Measurements from ENCODE around the gene TSPEAR. TPM values are rescaled to one million over a fixed set of nuclear protein-coding genes. Genes with fewer than 3 reads are reported as not detected.

The TSPEAR gene
- total RNA-seq, 4 donors from 2014 or later, result not detected

GRCh38 chr21:44544566-44544965 is 166.8 kb downstream of the TSPEAR start:
- H3K4me3 ChIP-seq, result no peak overlapping the region
- H3K27me3 ChIP-seq, result peaks cover 0 to 10% of the 10 kb centered on the region in 2 donors
- WGBS, 2 donors, result 66 to 69% methylated on average over 3 of the region's 3 CpGs
- no peaks in the 10 kb centered on the region for H3K4me1 ChIP-seq
- no peak for TF ChIP-seq POLR2A (IDR thresholded peaks at IDR 0.05)
- TF ChIP-seq, protein P1, sequence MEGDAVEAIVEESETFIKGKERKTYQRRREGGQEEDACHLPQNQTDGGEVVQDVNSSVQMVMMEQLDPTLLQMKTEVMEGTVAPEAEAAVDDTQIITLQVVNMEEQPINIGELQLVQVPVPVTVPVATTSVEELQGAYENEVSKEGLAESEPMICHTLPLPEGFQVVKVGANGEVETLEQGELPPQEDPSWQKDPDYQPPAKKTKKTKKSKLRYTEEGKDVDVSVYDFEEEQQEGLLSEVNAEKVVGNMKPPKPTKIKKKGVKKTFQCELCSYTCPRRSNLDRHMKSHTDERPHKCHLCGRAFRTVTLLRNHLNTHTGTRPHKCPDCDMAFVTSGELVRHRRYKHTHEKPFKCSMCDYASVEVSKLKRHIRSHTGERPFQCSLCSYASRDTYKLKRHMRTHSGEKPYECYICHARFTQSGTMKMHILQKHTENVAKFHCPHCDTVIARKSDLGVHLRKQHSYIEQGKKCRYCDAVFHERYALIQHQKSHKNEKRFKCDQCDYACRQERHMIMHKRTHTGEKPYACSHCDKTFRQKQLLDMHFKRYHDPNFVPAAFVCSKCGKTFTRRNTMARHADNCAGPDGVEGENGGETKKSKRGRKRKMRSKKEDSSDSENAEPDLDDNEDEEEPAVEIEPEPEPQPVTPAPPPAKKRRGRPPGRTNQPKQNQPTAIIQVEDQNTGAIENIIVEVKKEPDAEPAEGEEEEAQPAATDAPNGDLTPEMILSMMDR (IDR thresholded peaks at IDR 0.05), result no peak
- no peak for TF ChIP-seq EP300 (IDR thresholded peaks at IDR 0.05)
- no peaks in the 10 kb centered on the region for H3K36me3 ChIP-seq
- peaks cover 0 to 53% (median 8%) of the 10 kb centered on the region in 4 donors for H3K9me3 ChIP-seq
- no peak for DNase-seq (ENCODE audit: low spot score in 2 of 2)
- H3K27ac ChIP-seq, result no peak overlapping the region

DNA sequence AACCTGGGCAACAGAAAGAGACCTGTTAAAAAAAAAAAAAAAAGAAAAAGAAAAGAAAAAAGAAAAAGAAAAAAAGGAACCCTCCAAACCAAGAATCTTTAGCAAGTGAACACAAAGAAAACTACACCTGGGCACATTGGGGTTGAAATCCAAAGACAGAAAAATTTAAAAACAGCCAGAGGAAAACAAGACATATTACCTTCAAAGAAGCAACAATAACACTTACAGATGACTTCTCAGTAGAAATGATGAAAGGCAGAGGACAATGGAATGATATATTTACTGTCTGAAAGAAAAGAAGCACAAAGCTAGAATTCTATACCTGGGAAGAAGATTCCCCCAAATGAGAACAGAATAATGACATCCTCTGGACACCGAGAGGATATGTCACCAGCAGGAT is 168.7 kb downstream of the TSPEAR start:
- Histone ChIP-seq H3K36me3 (no peaks in the 10 kb centered on the region), H3K9me3 (peaks cover 0 to 52% (median 8%) of the 10 kb centered on the region in 4 donors), H3K27me3 (no peaks in the 10 kb centered on the region), H3K4me1 (no peaks in the 10 kb centered on the region), H3K4me3 (no peak overlapping the region), H3K27ac (no peak overlapping the region)
- no peak for DNase-seq (ENCODE audit: low spot score in 2 of 2)
- WGBS, 2 donors, result 66 to 71% methylated on average over 1 of the region's 1 CpG
- TF ChIP-seq POLR2A (IDR thresholded peaks at IDR 0.05) (no peak), EP300 (IDR thresholded peaks at IDR 0.05) (no peak)
- TF ChIP-seq, protein P1 (IDR thresholded peaks at IDR 0.05), result no peak

GRCh38 chr21:44540741-44541288 is 170.6 kb downstream of the TSPEAR start:
- H3K4me1 ChIP-seq, result no peaks in the 10 kb centered on the region
- peaks cover 0 to 37% (median 2%) of the 10 kb centered on the region in 4 donors for H3K9me3 ChIP-seq
- TF ChIP-seq POLR2A (IDR thresholded peaks at IDR 0.05) (no peak), EP300 (IDR thresholded peaks at IDR 0.05) (no peak)
- TF ChIP-seq, protein P1 (IDR thresholded peaks at IDR 0.05), result no peak
- no peak for DNase-seq (ENCODE audit: low spot score in 2 of 2)
- H3K27me3 ChIP-seq, result no peaks in the 10 kb centered on the region
- H3K36me3 ChIP-seq, result no peaks in the 10 kb centered on the region
- no peak overlapping the region for H3K4me3 ChIP-seq
- WGBS, 2 donors, result 76 to 80% methylated on average over 11 of the region's 11 CpGs
- no peak overlapping the region for H3K27ac ChIP-seq

- DNase-seq (ENCODE audit: low spot score in 2 of 2), result no peak
- Histone ChIP-seq H3K27me3 (no peaks in the 10 kb centered on the region), H3K4me3 (no peak within 1 kb of the TSS), H3K36me3 (no peaks in the 10 kb centered on the region), H3K9me3 (peaks cover 0 to 37% (median 2%) of the 10 kb centered on the region in 4 donors), H3K4me1 (no peaks in the 10 kb centered on the region), H3K27ac (no peak within 1 kb of the TSS)
- WGBS, 2 donors, result 58 to 71% methylated on average over 19 to 21 of the region's 21 CpGs
- TF ChIP-seq POLR2A (IDR thresholded peaks at IDR 0.05), result no peak
- TF ChIP-seq EP300 (IDR thresholded peaks at IDR 0.05), result no peak
- TF ChIP-seq, protein P1 (IDR thresholded peaks at IDR 0.05), result no peak
Observed at GRCh38 chr21:44539991-44540666, 171.2 kb downstream of the TSPEAR start, which contains the start of gene KRTAP10-1. Gene KRTAP10-1 (minus strand): TSS chr21:44540195. CDS start chr21:44540150, 45 bp downstream.

DNA sequence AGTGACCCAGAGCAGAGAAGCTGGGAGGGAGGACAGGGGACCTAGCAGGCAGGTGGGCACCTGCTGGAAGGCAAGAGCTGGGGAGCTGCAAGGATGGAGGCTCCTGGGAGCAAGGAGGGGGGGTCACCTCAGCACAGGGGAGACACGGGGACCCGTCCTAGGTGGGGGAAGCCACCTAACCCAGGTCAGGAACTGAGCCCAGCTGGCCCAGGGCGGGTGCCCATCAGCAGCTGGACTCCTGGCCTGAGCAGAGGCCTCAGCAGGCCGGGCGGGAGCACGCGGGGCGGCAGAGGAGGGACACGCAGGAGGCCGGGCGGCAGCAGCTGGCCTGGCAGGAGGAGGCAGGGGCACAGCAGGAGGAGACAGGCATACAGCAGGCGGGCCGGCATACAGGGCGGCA is 172.3 kb downstream of the TSPEAR start:
- no peak for DNase-seq (ENCODE audit: low spot score in 2 of 2)

More for the DNA sequence above, 172.3 kb downstream of the TSPEAR start:
- no peak overlapping the region for H3K27ac ChIP-seq
- H3K4me1 ChIP-seq, result no peaks in the 10 kb centered on the region
- no peak overlapping the region for H3K4me3 ChIP-seq
- H3K9me3 ChIP-seq, result peaks cover 0 to 31% (median 2%) of the 10 kb centered on the region in 4 donors
- TF ChIP-seq, protein P1 (IDR thresholded peaks at IDR 0.05), result no peak
- TF ChIP-seq EP300 (IDR thresholded peaks at IDR 0.05) (no peak), POLR2A (IDR thresholded peaks at IDR 0.05) (no peak)
- no peaks in the 10 kb centered on the region for H3K27me3 ChIP-seq
- WGBS, 2 donors, result 72 to 75% methylated on average over 14 of the region's 14 CpGs
- H3K36me3 ChIP-seq, result no peaks in the 10 kb centered on the region
